IPS DF 4.7 (cell line): Measurements from ENCODE around the gene ATAD3A.
"Not testable (repeated sequence)": the region's sequence is repeated elsewhere in the genome, so short reads cannot be mapped to it uniquely, and the experiment has no call there.

Experiments used
- DNase-seq: peaks from one replicate; pipeline ENCODE4 v3.0.0-alpha.2; 2013; ENCODE audit warnings: low spot score; ENCODE audit errors: extremely low read depth

Gene ATAD3A

DNA sequence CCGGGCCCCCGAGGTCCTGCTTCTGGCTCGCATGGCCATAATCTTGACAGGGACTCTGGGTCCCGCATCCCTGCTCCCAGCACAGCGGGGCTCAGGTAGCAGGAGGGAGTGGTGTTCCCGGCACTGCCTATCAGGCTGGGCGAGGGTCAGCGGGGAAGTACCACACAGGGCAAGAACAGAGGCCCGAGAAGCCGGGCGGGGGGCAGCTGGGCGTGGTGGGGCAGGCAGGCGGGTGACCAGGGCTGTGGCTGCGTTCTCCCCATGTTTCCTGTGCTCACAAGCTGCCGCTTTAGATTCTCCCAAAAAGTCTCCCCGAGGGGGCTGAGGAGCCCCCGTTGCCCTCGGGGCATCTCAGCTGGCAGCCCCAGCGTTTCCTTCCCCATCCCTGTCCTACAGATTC, 22.1 kb upstream of the ATAD3A start:
- no peak for DNase-seq

DNA sequence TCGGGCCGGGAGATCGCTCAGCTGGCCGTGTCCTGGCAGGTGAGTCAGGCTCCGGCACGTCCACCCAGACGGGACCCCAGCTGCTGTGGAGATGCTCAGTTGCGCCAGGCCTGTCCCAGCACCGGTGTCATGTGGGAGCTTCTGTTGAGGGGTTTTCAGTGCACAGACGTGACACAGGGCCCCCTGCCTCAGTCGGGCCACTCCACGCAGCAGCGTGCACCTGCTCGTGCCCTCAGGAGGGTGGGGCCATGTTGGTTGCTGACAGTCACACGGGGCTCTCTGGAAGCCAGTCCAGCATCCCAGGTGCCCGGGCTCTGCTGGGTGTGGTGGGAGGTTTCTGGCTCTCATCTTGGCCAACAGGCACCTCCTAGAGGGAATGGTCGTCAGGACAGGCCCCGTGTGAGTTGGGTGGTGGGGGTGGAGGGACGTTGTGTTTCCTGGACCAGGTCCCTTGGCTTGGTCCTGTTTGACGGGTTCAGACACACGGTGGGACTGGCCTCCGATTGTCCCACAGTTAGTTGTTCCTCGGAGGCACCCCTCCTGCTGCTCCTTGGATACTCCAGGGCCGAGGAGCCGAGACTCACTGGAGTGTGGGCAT, 21.2 kb upstream of the ATAD3A start:
- DNase-seq: no peak

DNA sequence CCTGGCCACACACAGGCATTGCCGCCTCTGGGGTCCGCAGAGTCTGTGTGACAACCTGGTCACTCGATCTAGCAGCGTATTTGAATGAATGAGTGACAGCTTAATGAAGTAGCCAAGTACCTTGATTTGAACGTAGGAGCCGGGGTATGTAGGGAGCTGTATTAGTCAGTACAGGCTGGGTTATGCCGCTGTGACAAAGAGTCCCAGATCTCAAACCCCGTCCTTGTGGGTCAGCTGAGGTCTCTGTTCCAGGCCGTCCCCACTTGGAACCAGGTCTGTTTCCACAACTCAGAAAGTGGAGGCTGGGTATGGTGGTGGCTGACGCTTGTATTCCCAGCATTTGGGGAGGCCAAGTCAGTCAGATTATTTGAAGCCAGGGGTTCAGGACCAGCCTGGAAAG, 20.4 kb upstream of the ATAD3A start:
- DNase-seq: no peak

DNA sequence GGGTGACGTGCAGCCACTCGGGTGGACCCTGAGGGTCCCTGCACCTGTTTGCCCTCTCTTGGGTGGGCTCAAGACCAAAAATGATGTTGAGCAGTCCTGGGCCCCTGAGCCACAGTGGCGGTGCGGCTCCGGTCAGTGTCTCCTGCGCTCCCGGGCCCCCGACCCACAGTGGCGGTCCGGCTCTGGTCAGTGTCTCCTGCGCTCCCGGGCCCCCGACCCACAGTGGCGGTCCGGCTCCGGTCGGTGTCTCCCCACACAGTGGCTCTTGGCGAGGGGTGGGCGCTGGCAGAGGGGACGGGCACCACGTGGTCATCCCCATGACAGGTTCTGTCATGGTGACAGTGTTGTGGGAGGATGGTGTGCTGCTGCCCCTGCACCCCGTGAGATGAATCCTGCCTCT, 17.7 kb upstream of the ATAD3A start:
- DNase-seq: not testable (repeated sequence)

DNA sequence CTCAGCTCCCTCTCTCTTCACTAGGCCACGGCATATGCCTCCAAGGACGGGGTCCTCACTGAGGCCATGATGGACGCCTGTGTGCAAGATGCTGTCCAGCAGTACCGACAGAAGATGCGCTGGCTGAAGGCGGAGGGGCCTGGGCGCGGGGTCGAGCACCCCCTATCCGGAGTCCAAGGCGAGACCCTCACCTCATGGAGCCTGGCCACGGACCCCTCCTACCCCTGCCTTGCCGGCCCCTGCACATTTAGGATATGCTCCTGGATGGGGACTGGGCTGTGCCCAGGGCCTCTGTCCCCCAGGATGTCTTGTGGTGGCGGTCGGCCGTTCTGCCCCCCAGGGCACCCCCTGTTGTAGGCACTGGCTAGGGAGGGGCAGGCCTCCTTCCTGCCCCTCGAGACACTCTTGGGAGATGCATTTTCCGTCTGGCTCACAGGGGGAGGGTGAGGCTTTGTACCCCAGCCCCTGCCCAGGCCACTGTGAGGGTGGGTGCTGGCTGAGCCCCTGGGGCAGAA, 16.4 kb upstream of the ATAD3A start:
- not testable (repeated sequence) for DNase-seq

DNA sequence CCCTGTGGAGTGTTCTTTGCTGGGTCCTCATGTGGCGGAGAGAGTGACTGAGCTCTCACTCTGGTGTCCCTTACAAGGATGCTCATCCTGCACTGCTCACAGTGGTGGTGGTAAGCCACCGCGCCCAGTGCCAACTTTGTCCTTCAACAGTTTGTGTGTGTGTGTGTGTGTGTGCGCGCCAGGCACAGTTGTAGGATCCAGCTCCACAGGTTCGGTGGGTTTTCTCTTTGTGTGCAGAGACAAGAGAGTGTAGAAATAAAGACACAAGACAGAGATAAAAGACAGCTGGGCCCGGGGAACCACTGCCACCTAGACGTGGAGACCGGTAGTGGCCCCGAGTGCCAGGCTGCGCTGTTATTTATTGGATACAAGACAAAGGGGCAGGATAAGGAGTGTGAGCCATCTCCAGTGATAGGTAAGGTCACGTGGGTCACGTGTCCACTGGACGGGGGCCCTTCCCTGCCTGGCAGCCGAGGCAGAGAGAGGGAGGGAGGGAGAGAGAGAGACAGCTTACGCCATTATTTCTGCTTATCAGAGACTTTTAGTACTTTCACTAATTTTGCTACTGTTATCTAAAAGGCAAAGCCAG, 7.1 kb upstream of the ATAD3A start:
- not testable (repeated sequence) for DNase-seq

DNA sequence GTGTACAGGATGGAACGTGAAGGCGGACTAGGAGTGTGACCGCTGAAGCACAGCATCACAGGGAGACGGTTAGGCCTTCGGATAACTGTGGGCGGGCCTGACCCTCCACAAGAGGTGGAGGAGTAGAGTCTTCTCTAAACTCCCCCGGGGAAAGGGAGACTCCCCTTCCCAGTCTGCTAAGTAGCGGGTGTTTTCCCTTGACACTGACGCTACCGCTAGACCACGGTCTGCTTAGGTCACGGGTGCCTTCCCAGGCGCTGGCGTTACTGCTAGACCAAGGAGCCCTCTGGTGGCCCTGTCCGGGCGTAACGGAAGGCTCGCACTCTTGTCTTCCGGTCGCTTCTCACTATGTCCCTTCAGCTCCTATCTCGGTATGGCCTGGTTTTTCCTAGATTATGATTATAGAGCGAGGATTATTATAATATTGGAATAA, 6.6 kb upstream of the ATAD3A start:
- DNase-seq: not testable (repeated sequence)

GRCh38 chr1:1505801-1506200, 6.2 kb upstream of the ATAD3A start:
- DNase-seq: not testable (repeated sequence)

DNA sequence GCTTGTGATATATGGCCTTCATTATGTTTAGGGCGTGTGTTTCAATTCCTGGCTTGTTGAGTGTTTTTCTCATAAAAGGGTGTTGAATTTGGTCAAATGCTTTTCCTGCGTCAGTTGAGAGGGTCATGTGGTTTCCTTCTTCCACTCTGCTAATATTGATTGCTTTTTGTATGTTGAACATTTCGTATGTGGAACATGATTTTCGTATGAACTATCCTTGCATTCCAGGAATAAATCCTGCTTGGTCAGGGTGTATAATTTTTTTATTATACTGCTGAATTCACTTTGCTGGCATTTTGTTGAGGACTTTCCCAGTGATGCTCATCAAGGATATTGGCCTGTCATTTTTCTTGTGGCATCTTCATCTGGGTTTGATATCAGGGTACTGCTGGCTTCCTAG, 4.7 kb upstream of the ATAD3A start:
- no peak for DNase-seq

DNA sequence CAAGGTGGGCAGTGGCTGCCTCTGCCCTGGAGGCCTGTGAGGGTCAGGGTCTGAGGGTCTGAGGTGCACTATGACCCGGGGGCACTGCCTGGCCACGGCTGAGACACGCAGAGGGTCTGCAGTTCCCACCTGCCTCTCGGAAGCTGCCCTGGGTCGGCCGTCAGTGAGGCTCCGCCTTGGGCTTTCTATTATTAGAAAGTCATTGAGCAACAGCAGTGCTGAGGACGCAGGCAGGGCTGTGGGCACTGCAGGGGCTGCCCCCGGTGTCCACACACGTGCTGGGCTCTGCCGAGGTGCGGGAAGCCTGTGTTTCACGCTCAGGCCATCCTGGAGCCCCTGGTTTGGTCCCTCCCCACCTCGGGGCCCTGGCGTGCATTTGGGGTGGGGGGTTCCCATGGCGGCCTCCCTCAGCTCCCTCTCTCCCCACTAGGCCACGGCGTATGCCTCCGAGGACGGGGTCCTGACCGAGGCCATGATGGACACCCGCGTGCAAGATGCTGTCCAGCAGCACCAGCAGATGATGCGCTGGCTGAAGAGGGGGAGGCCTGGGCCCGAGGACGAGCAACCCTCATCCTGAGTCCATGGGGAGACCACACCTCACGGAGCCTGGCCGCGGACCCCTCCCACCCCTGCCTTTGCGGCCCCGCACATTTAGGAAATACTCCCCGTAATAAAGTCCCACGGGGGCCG, 3.0 kb upstream of the ATAD3A start:
- DNase-seq: not testable (repeated sequence)

DNA sequence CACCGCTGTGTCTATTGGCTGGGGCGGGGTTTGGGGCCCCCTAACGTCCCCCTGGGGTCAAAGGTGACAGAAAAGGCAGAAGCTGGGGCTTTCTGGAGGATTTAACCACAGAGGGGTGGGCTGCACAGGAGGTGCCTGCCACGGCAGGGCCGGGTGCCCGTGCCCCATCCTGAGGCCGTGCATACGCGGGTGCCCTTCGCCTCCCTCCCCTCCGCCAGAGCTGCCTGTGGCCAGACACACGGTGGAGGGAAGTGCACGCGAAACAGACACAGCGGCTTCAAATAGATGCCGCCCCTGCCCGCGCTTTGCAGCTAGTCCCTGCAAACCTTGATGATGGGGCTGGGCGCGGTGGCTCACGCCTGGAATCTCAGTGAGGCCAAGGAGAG, 2.5 kb upstream of the ATAD3A start:
- not testable (repeated sequence) for DNase-seq

- no peak for DNase-seq
Measured at GRCh38 chr1:1510912-1511532, 940 bp upstream of the ATAD3A start.

DNA sequence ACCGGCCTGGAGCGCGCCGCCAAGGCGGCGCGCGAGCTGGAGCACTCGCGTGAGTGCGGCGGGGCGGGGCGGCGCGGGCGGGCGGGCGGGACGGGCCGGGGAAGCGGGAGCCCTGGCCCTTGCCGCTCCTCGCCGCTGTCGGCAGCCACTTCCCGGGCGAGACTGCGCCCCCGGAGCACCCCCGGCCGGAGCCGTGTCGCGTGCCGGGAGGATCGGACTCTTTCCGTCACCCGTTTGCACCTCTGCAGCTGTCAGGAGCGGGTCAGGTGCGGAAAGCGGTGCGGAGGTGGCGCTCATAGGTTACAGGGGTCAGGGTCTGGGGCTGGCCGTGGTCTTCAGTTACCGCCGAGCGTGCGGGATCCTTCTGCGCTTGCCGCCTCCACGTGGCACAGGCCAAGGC, 463 bp downstream of the ATAD3A start:
- not testable (repeated sequence) for DNase-seq

GRCh38 chr1:1513675-1514074, 1.7 kb downstream of the ATAD3A start:
- DNase-seq: not testable (repeated sequence)

DNA sequence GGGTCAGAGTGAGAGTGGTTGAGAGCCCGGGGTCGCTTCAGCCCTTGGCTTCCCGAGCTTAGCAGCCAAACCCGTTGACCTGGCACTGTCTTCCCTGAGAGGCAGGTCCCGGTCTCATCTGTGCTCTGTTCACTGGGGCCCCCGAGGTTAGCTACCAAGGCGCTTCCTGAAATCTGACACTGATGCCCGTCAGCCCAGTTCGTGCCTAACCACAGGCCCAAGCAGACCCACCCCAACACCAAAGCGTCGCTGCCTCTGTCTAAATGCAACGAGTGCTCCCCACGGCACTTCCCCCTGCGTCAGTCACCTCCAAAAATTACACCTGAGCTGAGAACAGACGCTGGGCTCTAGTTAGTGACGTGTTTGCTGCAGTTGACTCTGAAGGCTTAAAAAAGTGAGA, 2.4 kb downstream of the ATAD3A start:
- not testable (repeated sequence) for DNase-seq

DNA sequence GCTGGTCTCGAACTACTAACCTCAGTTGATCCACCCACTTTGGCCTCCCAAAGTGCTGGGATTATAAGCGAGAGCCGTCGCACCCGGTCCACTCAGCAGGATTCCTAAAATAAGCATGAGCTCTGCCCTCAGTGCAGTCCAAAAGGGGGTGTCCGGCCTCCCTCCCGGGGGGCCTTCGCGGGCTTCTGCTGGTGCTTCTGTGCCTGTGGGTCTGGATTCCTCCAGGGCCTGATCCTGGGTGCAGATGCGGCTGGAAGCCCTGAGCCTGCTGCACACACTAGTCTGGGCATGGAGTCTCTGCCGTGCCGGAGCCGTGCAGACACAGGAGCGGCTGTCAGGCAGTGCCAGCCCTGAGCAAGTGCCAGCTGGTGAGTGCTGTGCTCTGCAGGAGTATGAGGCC, 5.0 kb downstream of the ATAD3A start:
- DNase-seq: not testable (repeated sequence)

DNA sequence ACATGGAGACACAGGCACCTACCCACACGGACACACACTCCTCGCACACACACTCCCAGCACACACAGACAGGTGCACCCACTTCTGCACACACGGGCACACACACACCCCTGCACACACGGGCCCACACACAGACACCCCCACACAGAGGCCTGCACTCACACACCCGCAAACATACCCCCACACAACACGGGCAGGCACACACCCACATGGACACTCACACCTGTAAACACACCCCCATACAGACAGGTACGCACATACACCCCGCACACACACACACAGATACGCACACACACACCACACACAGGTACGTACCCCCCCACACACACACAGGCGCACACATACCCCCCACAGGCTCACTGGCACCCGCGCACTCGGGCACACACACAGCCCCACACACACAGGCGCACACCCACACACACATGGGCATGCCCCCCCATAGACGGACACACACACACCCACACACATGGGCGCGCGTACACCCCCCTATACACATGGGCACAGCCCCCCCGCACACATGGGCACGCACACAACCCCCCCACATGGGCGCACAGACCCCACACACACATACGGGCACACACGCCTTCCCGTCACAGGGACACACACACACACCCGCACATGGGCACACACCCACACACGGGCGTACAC, 6.1 kb downstream of the ATAD3A start:
- no peak for DNase-seq

DNA sequence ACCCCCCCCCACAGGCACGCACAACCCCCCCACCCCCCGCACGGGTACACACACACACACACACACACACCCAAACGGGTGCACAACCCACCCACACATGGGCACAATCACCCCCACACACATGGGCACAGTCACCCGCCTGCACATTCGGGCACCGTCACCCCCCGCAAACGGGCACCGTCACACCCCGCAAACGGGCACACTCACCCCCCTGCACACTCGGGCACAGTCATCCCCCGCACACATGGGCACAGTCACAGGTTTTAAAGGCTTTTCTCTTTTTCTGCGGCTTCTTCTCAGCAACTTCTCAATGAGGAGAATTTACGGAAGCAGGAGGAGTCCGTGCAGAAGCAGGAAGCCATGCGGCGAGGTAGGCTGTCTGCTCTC, 6.7 kb downstream of the ATAD3A start:
- DNase-seq: not testable (repeated sequence)

DNA sequence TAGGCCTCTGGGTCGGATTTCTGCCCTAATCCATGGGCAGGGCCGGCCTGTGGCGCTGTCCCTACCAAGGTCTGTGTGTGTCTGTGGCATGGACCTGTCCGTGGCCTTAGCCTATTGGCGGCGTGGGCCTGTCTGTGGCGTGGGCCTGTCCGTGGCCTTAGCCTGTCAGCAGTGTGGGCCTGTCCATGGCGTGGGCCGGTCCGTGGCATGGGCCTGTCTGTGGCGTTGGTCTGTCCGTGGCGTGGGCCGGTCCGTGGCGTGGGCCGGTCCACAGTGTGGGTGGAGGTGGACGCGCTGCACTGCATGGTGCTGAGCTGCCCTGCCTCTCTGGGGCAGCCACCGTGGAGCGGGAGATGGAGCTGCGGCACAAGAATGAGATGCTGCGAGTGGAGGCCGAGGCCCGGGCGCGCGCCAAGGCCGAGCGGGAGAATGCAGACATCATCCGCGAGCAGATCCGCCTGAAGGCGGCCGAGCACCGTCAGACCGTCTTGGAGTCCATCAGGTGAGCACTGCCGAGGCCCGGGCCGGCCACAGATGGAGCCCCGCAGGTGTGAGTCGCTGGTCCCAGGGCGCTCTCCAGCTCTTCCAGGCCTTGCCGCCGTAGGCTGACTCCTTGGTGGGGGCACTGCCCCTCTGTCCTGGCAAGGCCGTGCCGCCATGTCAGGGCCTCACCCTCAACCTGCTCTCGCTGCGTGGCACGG, 8.0 kb downstream of the ATAD3A start:
- DNase-seq: not testable (repeated sequence)

DNA sequence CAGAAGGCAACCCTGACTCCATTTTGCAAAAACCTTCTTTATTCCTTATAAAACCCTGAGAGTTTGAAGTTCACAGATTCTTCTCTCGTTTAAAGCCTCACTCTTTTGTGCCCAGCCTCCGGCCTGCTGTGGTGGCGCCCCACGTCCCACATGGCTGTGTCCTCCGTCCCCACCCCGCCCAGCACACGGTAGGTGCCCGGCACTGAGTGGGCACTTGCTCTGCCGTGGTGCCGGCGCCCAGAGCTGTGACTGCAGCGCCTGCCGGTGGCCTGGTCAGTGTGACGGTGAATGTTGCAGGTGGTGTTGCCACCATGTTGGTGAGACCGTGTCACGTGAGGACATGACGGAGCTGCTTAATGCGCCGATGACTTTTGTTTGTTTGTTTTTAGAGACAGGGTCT, 9.4 kb downstream of the ATAD3A start:
- DNase-seq: no peak

- DNase-seq: not testable (repeated sequence)
Measured at GRCh38 chr1:1522536-1522935, 10.6 kb downstream of the ATAD3A start.
